CD4-positive, alpha-beta T cell (primary cell): ENCODE results near the gene AUTS2. TPM values are rescaled to one million over a fixed set of nuclear protein-coding genes. Genes with fewer than 3 reads are reported as not detected.

Experiments used
- ATAC-seq: fragments of 200-7000 bp; cut with Tn5 transposase; one replicate; pipeline ENCODE4 v1.10.0; 2022; ENCODE audit warnings: mild to moderate bottlenecking; ENCODE audit not compliant: poor library complexity
- CTCF ChIA-PET: fragments of 350-600 bp; sonication (Branson Sonifier 250); formaldehyde crosslinking; loops from one replicate; lab custom pipeline; 2021; ENCODE audit warnings: antibody characterized with exemption, inconsistent platforms; lab: Charles Lee
- POLR2A ChIA-PET: fragments of 350-600 bp; sonication (Branson Sonifier 250); formaldehyde crosslinking; loops from one replicate; lab custom pipeline; 2021; ENCODE audit warnings: antibody characterized with exemption, inconsistent platforms; lab: Charles Lee
- DNase-seq, 14 experiments: peaks; one replicate each; pipeline ENCODE4 v3.0.0-alpha.2; 2013 to 2020; ENCODE audit warnings: mixed read lengths in 2 of 14
- H3K27ac ChIP-seq, 2 donors: one replicate each; pipeline versions ENCODE4 v1.5.1 to v1.7.0; 2013; ENCODE audit warnings: low read length in 2 of 2, low read depth in 1 of 2, mild to moderate bottlenecking in 1 of 2
- H3K27me3 ChIP-seq, 2 experiments: 1 replicate in 1 of 2; 2 replicates in 1 of 2; pipeline versions ENCODE4 v1.6.1 to v1.7.0; 2013; ENCODE audit warnings: low read length in 2 of 2, control low read depth in 1 of 2, mild to moderate bottlenecking in 1 of 2, moderate library complexity in 1 of 2; ENCODE audit not compliant: insufficient read depth in 2 of 2, control insufficient read depth in 1 of 2
- H3K36me3 ChIP-seq: one replicate; pipeline ENCODE4 v1.6.1; 2013; ENCODE audit warnings: low read length, control low read depth; ENCODE audit not compliant: insufficient read depth
- H3K4me1 ChIP-seq: one replicate; pipeline ENCODE4 v1.6.1; 2013; ENCODE audit warnings: low read length, control low read depth; ENCODE audit not compliant: insufficient read depth
- H3K4me3 ChIP-seq: one replicate; pipeline ENCODE4 v1.5.1; 2013; ENCODE audit warnings: mild to moderate bottlenecking, low read length, moderate library complexity
- H3K9me3 ChIP-seq, 2 experiments: 1 replicate in 1 of 2; 2 replicates in 1 of 2; pipeline versions ENCODE4 v1.6.1 to v1.7.0; 2013; ENCODE audit warnings: low read length in 2 of 2, mild to moderate bottlenecking in 2 of 2, control low read depth in 1 of 2, moderate library complexity in 1 of 2; ENCODE audit not compliant: control insufficient read depth in 1 of 2, insufficient read depth in 1 of 2
- H3K27ac Mint-ChIP-seq: one replicate; pipeline ENCODE4 v1.8.0; 2020; ENCODE audit warnings: mixed read lengths
- H3K27me3 Mint-ChIP-seq: one replicate; pipeline ENCODE4 v1.8.0; 2021; ENCODE audit warnings: mixed read lengths
- H3K36me3 Mint-ChIP-seq: one replicate; pipeline ENCODE4 v1.8.0; 2021; ENCODE audit warnings: low read depth, mixed read lengths
- H3K4me1 Mint-ChIP-seq: one replicate; pipeline ENCODE4 v1.8.0; 2021; ENCODE audit warnings: low read depth, mixed read lengths
- H3K4me3 Mint-ChIP-seq: one replicate; pipeline ENCODE4 v1.8.0; 2020; ENCODE audit warnings: mild to moderate bottlenecking, mixed read lengths
- H3K9me3 Mint-ChIP-seq: one replicate; pipeline ENCODE4 v1.8.0; 2020; ENCODE audit warnings: mixed read lengths
- CTCF ChIP-seq: fragments of 200-600 bp; IDR thresholded peaks from one replicate; pipeline ENCODE4 v1.8.0; 2022; ENCODE audit warnings: antibody characterized with exemption, mild to moderate bottlenecking
- intact Hi-C, 2 experiments: fragments of 100-400 bp; cut with DNase I in 1 of 2; cut with micrococcal nuclease in 1 of 2; formaldehyde crosslinking; loops; one replicate each; pipeline versions ENCODE4 v1.15.1 to v1.9.0; 2023 to 2025; cut with DNase I, micrococcal nuclease
- total RNA-seq, 174 experiments: library from RNA in 2 of 174; stranded (reverse) in 2 of 174; gene quantifications; one replicate each; pipeline ENCODE4 v1.2.3 and lab custom pipeline; 2021 to 2026

AUTS2 gene
- total RNA-seq, 2 experiments from 2014 or later = 43.6 to 47.6 TPM

GRCh38 chr7:70154521-70155180, 556.4 kb downstream of the AUTS2 start:
- POLR2A ChIA-PET = no interaction called here

DNA sequence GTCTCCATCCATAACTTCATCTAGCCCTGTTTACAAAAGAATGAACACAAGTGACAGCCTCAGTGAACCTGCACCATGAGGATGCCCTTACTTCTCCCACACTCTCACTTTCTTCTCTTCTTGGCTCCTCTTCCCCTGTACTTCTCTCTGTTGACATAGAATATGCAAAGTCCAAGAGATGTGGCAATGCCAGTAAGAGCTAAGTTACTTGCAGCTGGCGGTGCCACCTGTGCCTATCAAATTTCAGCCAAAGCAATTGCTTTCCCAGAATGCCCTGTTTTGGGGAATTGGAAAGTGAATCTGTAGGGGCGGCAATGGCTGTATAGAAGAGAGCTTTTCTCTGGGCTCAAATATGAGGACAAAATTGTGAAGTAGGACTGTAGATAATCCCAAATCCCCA, 557.8 kb downstream of the AUTS2 start:
- POLR2A ChIA-PET = no interaction called here
- no peak overlapping the region for H3K4me3 Mint-ChIP-seq
- H3K36me3 ChIP-seq = no peaks in the 10 kb centered on the region
- H3K27ac ChIP-seq = no peak overlapping the region
- no peaks in the 10 kb centered on the region for H3K27me3 Mint-ChIP-seq
- H3K27me3 ChIP-seq = no peaks in the 10 kb centered on the region
- no peak for TF ChIP-seq CTCF
- no peaks in the 10 kb centered on the region for H3K4me1 Mint-ChIP-seq
- H3K9me3 ChIP-seq = no peaks in the 10 kb centered on the region
- H3K9me3 Mint-ChIP-seq = peaks cover 6% of the 10 kb centered on the region
- ATAC-seq (no peak), DNase-seq (no peak)
- no peak overlapping the region for H3K27ac Mint-ChIP-seq
- no peaks in the 10 kb centered on the region for H3K36me3 Mint-ChIP-seq
- CTCF ChIA-PET = no interaction called here
- H3K4me1 ChIP-seq = no peaks in the 10 kb centered on the region
- intact Hi-C loops = no loop called here
- no peak overlapping the region for H3K4me3 ChIP-seq

More at GRCh38 chr7:70154521-70155180, 556.4 kb downstream of the AUTS2 start:
- no peak overlapping the region for H3K27ac ChIP-seq
- intact Hi-C loops = no loop called here
- H3K4me3 ChIP-seq = no peak overlapping the region
- peaks cover 6% of the 10 kb centered on the region for H3K9me3 Mint-ChIP-seq
- DNase-seq (no peak), ATAC-seq (no peak)
- no peak overlapping the region for H3K4me3 Mint-ChIP-seq
- H3K4me1 ChIP-seq = no peaks in the 10 kb centered on the region
- H3K27me3 ChIP-seq = no peaks in the 10 kb centered on the region
- CTCF ChIA-PET = no interaction called here
- H3K9me3 ChIP-seq = no peaks in the 10 kb centered on the region
- H3K36me3 ChIP-seq = no peaks in the 10 kb centered on the region
- no peak for TF ChIP-seq CTCF
- H3K36me3 Mint-ChIP-seq = no peaks in the 10 kb centered on the region
- no peaks in the 10 kb centered on the region for H3K4me1 Mint-ChIP-seq
- H3K27ac Mint-ChIP-seq = no peak overlapping the region
- no peaks in the 10 kb centered on the region for H3K27me3 Mint-ChIP-seq

DNA sequence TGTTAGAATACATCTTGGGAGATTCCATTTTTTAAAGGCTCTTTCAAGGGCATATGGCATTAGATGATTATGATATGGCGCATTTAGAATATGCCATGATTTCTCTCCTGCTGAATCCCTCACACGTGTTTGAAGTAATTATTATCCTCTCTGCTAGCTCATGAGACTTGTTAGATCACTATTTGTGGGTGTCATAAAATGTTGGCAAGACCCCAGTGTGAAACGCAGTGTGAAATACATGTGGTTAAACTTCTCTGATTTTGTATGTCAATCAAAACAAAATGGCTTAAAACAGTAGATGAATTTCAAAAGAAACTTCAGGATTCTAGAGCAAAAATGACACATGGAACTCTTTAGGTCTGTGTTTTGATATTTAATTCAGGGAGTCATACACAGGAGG, 560.8 kb downstream of the AUTS2 start:
- ATAC-seq (no peak), DNase-seq (no peak)
- no peak overlapping the region for H3K4me3 Mint-ChIP-seq
- no peaks in the 10 kb centered on the region for H3K4me1 ChIP-seq
- intact Hi-C loops = no loop called here
- H3K36me3 Mint-ChIP-seq = no peaks in the 10 kb centered on the region
- no peak overlapping the region for H3K27ac ChIP-seq
- H3K27me3 ChIP-seq = no peaks in the 10 kb centered on the region
- H3K27ac Mint-ChIP-seq = no peak overlapping the region
- H3K27me3 Mint-ChIP-seq = peaks cover 4% of the 10 kb centered on the region
- no peaks in the 10 kb centered on the region for H3K9me3 Mint-ChIP-seq
- H3K4me3 ChIP-seq = no peak overlapping the region
- H3K36me3 ChIP-seq = no peaks in the 10 kb centered on the region
- no peaks in the 10 kb centered on the region for H3K4me1 Mint-ChIP-seq
- ChIA-PET CTCF (no interaction called here), POLR2A (no interaction called here)
- H3K9me3 ChIP-seq = no peaks in the 10 kb centered on the region
- TF ChIP-seq CTCF = no peak
